Astrocyte of the cerebellum (primary cell): Measurements from ENCODE around the gene KDM4C.

Experiments
- DNase-seq: peaks from one replicate; pipeline ENCODE4 v3.0.0-alpha.2; 2011; ENCODE audit warnings: low read depth
- H3K4me3 ChIP-seq: 2 replicates; pipeline ENCODE4 v1.5.1; 2011; ENCODE audit warnings: mild to moderate bottlenecking, low read depth, low read length, moderate library complexity
- in situ Hi-C: cut with HindIII; loops from 2 replicates; pipeline ENCODE4 v1.10.0; 2017; ENCODE audit warnings: low sequenced_read_pairs
- TF ChIP-seq, protein P1 (sequence below): IDR thresholded peaks from 2 replicates; pipeline ENCODE4 v1.5.1; 2012; ENCODE audit warnings: low read length, low read depth, moderate library complexity, mild to moderate bottlenecking; ENCODE audit errors: missing control alignments

KDM4C gene

DNA sequence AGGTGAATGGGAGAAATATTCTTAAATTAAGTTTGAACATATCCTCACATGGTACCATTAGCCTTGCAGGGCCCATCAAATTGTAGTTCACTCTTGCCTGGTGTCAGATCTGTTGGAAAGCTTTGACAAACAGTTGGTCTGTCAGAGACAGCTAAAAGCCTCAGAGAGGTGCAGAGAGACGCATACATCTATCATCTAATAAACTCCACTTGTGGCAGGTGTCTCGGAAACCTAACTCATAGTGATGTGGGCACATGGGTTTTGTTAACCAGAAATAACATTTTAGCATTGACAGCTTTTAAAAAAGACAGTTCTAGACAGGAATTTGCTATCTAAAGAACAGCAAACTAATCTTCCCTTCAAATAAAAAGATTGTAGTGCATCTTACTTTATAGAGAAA lies 315.9 kb downstream of the KDM4C start:
- no peak for DNase-seq
- in situ Hi-C loops: no loop called here
- TF ChIP-seq, protein P1, sequence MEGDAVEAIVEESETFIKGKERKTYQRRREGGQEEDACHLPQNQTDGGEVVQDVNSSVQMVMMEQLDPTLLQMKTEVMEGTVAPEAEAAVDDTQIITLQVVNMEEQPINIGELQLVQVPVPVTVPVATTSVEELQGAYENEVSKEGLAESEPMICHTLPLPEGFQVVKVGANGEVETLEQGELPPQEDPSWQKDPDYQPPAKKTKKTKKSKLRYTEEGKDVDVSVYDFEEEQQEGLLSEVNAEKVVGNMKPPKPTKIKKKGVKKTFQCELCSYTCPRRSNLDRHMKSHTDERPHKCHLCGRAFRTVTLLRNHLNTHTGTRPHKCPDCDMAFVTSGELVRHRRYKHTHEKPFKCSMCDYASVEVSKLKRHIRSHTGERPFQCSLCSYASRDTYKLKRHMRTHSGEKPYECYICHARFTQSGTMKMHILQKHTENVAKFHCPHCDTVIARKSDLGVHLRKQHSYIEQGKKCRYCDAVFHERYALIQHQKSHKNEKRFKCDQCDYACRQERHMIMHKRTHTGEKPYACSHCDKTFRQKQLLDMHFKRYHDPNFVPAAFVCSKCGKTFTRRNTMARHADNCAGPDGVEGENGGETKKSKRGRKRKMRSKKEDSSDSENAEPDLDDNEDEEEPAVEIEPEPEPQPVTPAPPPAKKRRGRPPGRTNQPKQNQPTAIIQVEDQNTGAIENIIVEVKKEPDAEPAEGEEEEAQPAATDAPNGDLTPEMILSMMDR: no peak
- no peak overlapping the region for H3K4me3 ChIP-seq

DNA sequence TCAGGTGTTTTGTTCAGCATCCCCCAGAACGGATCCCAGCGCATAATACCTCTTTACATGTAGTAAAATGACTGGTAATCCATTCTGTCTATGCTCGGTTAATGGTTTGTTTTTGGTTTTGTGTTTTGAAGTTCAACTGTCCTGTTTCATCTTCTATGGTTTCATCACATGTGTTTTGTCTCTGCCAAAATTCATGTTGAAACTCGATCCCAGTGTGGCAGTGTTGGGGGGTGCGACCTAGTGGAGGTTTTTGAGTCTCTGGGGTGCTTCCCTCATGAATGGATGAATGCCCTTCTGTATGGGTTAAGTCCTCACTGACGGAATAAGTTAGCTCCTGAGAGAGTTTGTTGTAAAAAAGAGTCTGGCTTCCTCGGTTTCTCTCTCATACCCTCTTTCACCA lies 317.4 kb downstream of the KDM4C start:
- in situ Hi-C loops: no loop called here

DNA sequence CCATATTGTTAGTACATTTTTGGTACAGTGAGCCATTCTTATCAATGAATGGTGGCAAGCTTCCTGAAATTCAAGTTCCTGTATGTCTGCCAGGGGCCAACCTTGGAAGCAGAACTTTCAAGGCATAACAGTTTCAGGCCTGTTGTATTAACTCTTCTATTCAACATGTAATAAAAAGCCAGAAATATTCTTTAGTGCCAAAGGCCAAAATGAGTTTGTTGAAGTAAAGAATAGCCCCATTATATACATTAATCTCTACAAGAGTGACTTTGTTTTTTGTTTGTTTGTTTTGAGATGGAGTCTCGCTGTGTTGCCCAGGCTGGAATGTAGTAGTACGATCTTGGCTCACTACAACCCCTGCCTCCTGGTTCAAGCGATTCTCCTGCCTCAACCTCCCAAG lies 321.3 kb downstream of the KDM4C start:
- no peak overlapping the region for H3K4me3 ChIP-seq
- in situ Hi-C loops: no loop called here
- no peak for DNase-seq
- TF ChIP-seq, protein P1: no peak

More for the DNA sequence above, 317.4 kb downstream of the KDM4C start:
- DNase-seq: no peak
- H3K4me3 ChIP-seq: no peak overlapping the region
- TF ChIP-seq, protein P1: no peak

DNA sequence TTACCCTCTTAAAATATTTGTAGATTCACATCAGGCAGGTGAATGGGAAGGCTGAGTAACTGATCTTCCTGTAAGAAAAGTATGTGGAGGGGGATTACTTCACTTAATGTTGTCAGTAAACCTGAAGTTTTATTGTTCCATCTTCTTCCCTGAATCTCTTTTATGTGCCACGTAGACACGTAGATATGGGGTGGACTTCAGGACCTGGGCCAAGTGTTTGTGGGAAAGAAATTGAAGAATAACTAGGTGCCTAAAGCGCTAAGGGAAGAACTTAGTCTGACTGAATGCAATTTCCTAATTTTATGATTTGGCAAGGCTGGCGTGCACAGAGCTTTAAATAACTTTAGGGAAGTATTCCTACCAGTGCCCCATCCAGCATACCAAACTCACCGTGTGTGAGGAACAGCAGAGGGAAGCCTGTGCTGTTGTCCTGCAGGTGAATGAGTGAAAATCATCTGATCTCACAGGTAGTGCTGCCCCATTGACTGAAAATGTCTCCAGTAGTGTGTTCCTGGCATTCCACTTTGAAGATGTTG lies 323.4 kb downstream of the KDM4C start:
- no peak for DNase-seq
- TF ChIP-seq, protein P1: no peak
- in situ Hi-C loops: no loop called here
- H3K4me3 ChIP-seq: no peak overlapping the region

DNA sequence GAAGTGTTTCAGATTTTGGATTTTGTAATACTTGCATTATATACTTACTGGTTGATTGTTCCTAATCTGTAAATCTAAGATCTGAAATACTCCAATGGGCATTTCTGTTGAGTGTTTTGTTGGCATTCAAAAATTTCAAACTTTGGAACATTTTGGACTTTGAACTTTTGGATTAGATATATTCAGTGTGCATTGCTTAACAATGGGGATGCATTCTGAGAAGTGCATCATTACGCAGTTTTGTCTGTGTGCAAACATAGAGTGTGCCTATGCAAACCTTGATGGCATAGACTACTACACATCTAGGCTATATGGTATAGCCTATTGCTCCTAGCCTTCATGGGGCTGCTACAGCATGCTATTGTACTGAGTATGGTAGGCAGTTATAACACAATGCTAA lies 325.4 kb downstream of the KDM4C start:
- in situ Hi-C loops: no loop called here
- TF ChIP-seq, protein P1: no peak
- DNase-seq: no peak
- H3K4me3 ChIP-seq: no peak overlapping the region

DNA sequence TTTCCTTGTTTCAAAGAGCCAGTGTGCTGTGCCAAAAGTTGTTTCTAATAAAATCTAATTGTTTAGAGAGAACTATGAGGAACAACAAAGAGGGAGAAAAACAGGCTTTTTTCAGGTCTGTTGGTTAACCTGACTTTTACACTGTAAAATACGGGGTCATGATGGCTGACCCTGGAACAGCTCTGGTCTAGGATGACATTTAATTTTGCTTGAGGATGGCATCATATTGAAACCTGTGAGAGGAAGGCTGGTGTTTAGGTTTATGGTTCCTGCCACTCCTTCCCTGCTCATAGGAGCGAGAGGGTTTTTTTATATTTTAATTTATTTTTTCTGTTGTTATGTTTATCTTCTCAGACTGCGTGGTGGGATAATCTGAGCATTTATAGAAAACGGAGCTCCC lies 327.6 kb downstream of the KDM4C start:
- in situ Hi-C loops: no loop called here
- DNase-seq: no peak
- TF ChIP-seq, protein P1: no peak
- H3K4me3 ChIP-seq: no peak overlapping the region

DNA sequence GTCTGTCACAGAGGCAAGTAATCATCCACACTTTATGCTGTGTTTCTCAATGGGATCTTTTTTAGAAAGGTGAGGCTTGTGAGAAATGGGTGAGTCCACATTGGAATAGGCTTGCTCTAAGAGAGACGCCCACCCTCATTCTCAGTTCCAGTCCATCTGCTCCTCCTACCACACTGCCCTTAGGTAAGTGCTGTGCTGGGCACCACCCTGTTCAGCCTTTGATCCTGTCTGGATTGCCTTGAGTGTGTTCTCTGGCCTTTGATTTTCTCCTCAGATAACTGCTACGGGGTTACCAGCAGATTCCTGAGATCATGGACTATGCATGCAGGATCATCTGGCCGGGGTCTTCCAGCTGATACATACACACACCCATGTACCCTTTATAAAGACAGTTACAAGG lies 328.6 kb downstream of the KDM4C start:
- H3K4me3 ChIP-seq: no peak overlapping the region
- in situ Hi-C loops: no loop called here
- TF ChIP-seq, protein P1: no peak
- no peak for DNase-seq
